GM19438 (cell line): ENCODE measurements around the gene AGBL1.

ENCODE experiments used
- ATAC-seq: cut with Tn5 transposase; IDR thresholded peaks from one replicate; pipeline ENCODE4 v1.9.1; 2021; ENCODE audit warnings: low read depth; ENCODE audit not compliant: unreplicated experiment

Gene AGBL1

DNA sequence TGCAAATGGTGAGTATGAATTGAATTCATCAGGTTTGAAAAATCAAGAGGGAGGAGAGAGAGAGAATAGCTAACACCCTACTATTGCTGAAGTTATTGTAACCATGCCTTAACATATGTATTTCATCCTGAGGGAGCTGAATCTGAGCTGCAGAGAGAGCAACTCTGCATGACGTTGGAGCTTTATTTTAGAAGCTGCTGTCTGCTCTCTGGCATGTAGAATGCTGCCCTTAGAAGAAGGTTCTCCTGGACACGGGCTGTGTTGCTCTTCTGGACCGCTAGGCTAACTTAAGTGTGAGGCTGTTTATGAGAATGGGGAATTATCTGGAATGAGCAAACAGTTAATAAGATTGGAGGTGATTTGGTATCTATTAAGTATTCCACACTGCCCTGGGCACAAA lies 814.6 kb downstream of the AGBL1 start:
- ATAC-seq, result no peak

- ATAC-seq, result no peak
These were observed 824.2 kb downstream of the AGBL1 start for GRCh38 chr15:86903642-86904421.

- no peak for ATAC-seq
These were observed 826.1 kb downstream of the AGBL1 start for GRCh38 chr15:86905625-86906256.

DNA sequence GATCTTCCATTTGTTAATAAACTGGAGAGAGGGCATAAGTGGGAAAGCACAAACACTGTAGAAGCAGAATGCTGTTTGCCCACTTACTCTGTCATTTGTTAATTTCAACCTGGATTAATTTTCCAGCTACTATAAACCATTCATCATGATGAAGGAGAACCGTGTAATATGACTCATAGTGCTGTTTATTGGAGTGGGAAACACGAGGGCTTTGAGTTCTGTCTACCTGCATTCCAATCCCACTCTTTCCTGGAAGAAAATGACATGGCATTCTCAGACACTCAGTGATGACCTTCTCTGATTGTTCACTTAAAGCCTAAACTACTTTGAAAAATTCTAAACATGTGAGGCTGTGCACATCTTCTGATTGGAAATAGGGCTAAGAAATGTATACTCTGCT lies 826.7 kb downstream of the AGBL1 start:
- ATAC-seq, result no peak

DNA sequence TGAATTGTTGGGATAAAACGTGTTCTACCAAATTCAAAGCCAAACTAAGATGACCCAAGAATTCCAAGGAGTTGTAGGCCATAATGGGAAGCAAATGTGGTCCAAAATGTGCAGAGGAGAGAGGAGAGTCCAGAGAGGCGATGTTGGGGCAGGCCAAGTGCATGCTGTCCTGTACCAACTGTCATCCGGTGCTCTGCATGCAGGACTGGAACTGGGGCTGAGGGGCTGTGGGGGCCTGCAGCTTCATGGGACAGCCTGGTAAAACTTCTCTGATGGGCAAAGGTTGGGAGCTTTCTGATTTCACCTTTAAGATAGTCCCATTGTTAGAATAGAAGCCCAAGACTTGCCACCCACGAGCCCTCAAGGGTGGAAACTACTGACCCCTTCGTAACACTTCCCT lies 831.4 kb downstream of the AGBL1 start:
- ATAC-seq, result no peak

DNA sequence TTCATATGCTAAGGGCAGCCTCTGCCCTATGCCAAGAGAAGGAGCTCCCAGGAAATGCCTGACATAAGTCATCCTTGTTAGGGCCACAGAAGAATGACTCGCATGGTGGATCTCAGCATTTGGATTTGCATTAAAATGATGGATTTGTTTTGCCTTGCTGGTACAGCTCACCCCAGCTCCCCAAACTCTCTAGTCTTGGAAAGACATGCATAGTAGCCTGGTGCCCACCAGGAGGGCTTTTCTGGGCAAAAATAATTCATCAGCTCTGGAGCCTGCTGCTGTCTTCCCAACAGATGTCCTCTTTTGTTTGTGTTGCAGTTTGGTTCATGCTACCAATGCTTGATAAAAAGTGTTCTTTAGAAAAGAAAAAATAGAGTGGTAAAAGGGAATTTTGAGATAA lies 833.0 kb downstream of the AGBL1 start:
- no peak for ATAC-seq

DNA sequence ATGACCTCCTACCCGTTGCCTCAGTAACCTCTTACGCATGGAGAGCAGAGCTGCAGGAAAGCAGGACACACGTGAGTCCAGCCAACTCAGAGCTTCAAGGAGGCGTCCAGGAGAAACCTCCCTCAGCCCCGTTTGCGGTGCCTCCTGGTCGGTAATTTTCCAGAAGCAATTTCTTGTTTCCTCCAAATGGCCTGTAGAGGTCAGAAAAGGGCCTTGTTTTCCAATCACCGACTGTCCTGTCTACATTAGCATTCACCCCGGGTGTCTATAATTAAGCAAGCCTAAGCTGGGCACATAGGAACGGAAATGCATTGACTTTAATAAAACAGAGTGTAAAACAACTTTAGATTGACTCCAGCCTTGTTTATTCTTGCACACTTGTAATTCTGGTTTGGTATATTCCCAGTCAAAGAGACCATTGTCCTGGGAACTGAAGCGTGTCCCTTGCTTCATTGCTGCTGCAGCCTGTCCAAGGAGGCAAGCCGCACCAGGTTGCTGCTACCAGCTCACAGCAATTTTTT lies 836.2 kb downstream of the AGBL1 start:
- no peak for ATAC-seq

GRCh38 chr15:86916671-86917360 lies 837.1 kb downstream of the AGBL1 start:
- ATAC-seq, result no peak

GRCh38 chr15:86917361-86917671 lies 837.6 kb downstream of the AGBL1 start:
- ATAC-seq, result no peak

DNA sequence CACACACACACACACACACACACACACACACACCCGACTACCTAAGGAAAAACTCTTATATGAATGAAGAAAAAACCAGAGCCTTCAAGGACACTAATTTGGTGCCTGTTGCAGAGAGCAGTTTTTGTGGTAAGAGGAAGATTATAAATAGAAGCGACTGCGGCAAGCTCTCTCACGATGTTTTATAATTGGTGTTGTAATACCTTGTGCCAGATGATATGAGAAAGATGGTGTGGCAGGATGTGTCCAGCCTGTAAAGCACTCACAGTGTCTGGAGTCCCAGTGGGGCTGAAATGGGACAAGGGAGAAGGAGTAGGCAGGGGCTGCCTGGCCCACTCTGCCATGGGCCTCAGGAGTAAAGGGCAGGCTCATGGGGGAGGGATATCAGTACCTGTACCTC lies 839.9 kb downstream of the AGBL1 start:
- ATAC-seq, result no peak

- ATAC-seq, result no peak
These were observed 849.8 kb downstream of the AGBL1 start for GRCh38 chr15:86929461-86929860.

DNA sequence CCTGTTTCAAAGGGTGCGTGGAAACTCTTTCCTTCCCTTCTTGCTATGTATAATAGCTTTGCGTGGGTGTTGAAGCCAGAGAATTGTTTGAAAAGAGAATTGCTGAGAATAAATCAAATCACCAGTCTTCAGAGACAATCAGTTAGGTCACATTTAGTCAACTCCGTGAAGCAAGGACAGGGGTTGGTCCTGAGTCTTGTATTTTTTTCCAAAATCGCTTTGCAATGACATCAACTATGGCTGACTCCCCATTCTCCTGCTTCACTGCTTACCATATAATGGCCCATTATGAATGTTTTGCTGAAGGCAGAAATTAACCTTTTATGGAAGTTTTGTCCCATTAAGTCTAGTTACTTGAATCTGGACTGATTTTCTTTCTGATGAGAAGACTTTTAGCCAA lies 852.8 kb downstream of the AGBL1 start:
- no peak for ATAC-seq

DNA sequence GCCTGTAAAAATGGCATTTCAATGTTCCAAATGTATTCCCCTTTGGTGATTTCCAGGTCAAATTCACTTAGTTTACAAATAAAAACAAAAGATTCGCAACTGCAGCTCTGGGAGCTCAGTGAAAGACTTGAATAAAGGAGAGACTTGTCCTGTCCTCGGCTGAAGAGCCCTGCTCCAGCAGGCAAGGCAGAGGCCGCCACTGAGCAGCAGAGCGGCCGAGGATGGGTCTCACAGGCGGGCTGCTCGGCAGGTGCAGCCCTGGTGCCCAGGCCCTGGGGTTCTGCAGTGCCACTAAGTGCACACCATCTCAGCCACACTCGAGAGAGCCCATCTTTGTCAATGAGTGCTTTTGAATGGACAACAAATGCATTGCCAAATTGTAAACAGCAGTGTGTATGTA lies 856.2 kb downstream of the AGBL1 start:
- ATAC-seq, result no peak

- no peak for ATAC-seq
These were observed 862.6 kb downstream of the AGBL1 start for GRCh38 chr15:86942285-86942684.

DNA sequence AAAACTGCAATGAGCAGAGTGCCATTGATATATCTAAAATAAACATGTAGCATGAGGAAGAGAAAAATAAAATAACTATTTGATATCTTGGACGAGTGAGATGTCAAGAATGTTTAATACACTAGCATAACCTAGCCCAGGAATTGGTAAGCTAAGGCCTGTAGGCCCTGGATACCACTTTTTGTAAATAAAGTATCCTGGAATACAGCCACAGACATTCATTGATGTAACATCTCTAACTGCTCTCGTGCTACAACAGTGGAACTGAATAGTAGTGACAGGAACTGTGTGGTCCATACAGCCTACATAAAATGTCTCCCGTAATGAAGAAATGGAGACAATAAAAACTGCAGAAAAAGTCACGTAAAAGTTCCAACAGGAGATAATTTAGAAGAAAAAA lies 869.0 kb downstream of the AGBL1 start:
- ATAC-seq, result no peak

DNA sequence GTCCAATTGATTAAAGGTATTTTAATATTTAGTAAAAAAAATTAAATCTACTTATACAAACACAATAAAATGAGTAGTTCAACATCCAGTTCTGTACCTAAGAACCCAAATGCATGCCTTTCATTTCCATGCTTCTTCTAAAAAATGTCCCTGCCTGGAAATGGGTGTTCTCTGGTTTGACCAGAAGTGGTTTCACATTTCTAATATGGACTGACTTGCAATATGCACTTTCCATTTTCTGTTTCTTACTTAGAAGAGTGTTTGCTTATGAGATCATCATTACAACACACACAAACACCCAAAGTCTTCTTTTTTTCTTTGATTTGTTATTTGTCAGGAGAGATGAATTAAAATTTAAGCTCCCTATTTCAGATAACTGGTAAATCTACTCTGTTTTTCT lies 879.6 kb downstream of the AGBL1 start:
- ATAC-seq, result no peak

DNA sequence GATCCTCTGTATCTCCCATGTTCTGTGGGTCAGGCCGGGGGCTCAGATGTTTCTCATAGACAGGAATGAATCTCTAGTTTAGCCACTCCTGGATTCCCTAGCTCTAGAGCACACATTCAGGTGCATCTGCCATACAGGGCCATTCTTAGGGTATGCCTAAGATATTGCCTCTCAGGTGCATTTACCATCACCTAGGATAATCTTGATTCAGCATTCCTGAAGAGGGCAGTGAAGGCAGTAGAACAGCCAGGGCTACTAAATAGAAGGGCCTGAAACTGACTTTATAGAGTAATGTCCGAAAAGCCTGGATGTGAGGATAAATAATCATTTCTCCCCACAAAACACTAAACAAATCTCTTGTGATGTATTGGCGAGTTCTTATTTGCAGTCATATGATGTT lies 882.0 kb downstream of the AGBL1 start:
- ATAC-seq, result no peak

DNA sequence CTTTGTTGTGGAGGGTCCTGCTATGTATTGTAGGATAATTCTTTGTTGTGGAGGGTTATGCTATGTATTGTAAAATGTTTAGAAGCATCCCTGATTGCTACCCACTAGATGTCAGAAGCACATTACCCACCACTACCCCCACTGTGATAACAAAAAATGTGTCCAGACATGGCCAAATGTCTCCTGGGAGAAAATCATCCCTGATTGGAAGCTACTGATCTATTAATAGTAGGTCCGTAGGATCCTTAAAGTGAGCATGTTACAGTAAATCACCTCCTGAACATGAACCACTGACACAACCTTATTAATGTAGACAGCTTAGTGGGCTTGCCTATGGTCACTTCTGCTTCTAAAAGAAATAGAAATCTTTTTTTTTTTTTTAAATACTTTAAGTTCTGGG lies 884.6 kb downstream of the AGBL1 start:
- ATAC-seq, result no peak

GRCh38 chr15:86968244-86968643 lies 888.6 kb downstream of the AGBL1 start:
- ATAC-seq, result no peak

GRCh38 chr15:86969364-86969763 lies 889.7 kb downstream of the AGBL1 start:
- ATAC-seq, result no peak

DNA sequence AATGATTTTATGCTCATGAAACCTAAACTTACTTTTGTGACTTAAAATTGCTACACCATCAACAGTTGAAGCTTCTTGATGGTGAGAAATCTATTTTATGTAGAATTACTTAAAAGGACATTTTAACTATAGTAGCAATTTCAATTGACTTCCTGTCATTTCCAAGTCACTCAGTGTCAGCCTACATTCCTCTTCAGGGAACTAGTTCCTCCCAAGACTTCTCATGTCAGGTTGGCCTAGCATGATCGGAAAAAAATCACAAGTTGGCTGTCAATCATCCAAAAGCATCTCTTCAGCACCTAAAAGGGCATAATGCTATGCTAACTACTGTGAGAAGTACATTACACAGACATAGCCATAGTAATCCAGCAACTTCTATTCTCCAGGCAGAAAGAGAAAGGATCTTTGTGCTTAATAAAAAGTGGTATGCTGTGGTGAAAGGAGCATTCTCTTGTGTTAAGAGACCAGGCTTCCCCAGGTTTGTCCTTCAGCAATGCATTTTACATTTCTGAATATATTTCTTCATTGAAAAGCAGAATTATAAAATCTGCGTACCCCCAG lies 893.7 kb downstream of the AGBL1 start:
- no peak for ATAC-seq
